ENCODE measurements around the gene GDA.
"Not testable (repeated sequence)": the region's sequence is repeated elsewhere in the genome, so short reads cannot be mapped to it uniquely, and the experiment has no call there.

The GDA gene

DNA sequence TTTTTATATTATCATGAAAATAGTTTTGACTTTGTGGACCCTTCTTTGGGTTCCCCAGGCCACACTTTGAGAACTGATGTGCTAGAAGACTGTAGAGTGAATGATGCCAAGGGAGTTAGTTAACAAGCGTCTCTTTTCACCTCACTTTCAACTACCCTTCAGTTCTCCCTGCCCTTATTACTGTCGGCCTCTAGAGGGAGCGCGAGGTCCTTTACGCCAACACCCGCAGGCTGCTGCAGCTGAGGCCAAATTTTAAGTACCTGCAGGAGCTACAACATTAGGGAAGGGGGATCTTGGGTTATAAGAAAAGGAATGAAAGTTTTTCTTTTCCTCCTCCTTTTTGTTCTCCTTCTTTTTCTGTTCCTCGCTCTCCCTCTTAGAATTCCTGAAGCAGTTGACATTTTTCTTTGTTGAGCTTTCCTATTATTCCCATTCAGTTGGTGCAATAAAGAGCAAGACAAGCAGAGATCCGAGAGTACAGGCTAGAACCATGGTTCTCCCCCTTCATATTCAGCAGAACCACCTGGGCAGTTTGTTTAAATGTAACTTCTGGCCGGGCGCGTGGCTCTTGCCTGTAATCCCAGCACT is 131.8 kb downstream of the GDA start:
- DNase-seq: peak; percentile 29 to 77 (median 50)

- DNase-seq: no peak
These were observed 140.2 kb downstream of the GDA start for GRCh38 chr9:72289401-72289800.

DNA sequence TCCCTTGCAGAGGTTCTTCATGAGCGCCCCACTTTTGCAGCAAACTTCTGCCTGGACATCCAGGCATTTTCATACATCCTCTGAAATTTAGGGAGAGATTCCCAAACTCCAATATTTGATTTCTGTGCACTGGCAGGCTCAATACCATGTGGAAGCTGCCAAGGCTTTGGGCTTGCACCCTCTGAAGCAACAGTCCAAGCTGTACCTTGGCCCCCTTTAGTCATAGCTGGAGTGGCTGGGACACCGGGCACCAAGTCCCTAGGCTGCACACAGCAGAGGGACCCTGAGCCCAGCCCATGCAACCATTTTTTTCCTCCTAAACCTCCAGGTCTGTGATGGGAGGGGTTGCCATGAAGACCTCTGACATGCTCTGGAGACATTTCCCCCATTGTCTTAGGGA is 141.1 kb downstream of the GDA start:
- DNase-seq: no peak

- not testable (repeated sequence) for DNase-seq
These were observed 142.3 kb downstream of the GDA start for GRCh38 chr9:72291576-72291975.

GRCh38 chr9:72292256-72292682 is 143.0 kb downstream of the GDA start:
- peak in 1 of 5 experiments; percentile 49 for DNase-seq

DNA sequence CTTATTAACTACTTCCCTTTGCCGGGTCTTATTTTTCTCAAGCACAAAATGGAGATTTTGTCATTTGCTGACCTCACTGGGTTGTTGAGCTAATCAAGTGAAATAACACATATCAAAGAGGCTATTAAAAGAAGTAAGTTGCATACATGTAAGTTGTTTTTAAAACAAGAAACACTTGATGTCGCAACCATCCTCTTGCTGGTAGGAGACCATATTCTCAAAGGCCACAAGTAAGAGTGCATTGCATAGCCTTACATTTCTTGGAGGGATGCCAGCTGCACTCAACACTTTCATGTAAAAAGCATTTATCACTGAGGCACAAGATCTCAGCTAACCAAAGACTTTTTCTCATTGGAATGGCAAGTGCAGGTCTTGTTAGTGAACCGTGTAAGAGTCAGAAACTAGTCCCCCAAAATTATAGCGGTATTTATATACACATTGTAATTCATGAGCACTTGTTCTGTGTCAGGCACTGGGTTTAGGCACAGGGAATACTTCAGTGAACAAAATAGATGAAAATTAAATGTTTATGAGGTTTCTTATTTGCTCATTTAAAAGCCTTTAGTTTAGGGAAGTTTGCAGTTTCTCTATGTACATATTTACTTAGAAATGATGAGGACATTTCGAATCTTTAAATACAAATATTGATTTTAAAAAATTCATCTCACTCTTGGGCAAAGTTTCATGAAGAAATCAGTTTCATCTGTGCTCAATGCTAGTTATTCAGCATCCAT is 143.8 kb downstream of the GDA start:
- DNase-seq: peak in 1 of 5 experiments; percentile 66

- no peak for DNase-seq
These were observed 145.7 kb downstream of the GDA start for GRCh38 chr9:72294936-72295335.

DNA sequence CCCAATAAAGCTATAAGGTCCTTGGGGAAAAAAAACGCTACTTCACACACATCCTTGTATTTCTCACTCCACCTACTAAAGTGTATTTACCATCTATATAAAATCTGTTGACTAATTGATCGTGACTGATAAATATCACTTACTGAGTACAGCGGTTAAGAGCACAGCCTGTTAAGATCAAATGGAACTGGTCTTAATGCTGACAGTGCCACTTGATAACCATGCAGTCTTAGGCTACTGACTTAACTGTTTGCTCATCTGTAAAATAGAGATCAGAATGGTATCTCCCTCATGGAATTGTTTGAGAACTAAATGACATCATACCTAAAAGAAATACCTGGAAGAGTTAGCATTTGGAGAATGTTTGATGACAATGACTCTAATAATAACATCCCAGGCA is 148.3 kb downstream of the GDA start:
- peak in 1 of 5 experiments; percentile 37 for DNase-seq

- no peak for DNase-seq
These were observed 149.9 kb downstream of the GDA start for GRCh38 chr9:72299017-72299603.

GRCh38 chr9:72300873-72301272 is 151.6 kb downstream of the GDA start:
- no peak for DNase-seq

Data from T-helper 2 cell (primary cell).